ENCODE data around the gene CUBN.

DNA sequence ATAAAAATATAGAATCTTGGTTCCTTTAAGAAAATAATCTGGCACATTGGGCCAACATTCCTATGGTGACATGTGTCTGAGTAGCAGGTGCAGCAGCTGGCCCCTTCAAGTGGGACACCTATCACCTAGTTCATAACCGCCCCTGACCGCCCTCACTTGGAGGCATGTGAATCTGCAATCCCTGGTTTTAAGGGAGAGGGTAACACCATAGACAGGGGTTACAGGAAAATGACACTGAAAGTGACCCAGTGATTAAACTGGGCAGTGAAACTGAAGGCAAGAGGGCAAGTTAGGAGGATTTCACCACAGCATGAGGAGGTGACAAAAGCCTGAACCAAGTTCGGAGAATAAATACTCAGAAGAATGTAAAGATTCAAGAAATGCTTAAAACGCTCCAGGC lies 313.4 kb downstream of the CUBN start:
- TF ChIP-seq, protein P1, sequence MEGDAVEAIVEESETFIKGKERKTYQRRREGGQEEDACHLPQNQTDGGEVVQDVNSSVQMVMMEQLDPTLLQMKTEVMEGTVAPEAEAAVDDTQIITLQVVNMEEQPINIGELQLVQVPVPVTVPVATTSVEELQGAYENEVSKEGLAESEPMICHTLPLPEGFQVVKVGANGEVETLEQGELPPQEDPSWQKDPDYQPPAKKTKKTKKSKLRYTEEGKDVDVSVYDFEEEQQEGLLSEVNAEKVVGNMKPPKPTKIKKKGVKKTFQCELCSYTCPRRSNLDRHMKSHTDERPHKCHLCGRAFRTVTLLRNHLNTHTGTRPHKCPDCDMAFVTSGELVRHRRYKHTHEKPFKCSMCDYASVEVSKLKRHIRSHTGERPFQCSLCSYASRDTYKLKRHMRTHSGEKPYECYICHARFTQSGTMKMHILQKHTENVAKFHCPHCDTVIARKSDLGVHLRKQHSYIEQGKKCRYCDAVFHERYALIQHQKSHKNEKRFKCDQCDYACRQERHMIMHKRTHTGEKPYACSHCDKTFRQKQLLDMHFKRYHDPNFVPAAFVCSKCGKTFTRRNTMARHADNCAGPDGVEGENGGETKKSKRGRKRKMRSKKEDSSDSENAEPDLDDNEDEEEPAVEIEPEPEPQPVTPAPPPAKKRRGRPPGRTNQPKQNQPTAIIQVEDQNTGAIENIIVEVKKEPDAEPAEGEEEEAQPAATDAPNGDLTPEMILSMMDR (IDR thresholded peaks at IDR 0.05) = no peak
- no peak for TF ChIP-seq POLR2A (IDR thresholded peaks at IDR 0.05)
- no peak for TF ChIP-seq POLR2AphosphoS5 (IDR thresholded peaks at IDR 0.05)

All from prostate gland (tissue), 2 donors.